GM19238 (cell line): ENCODE results near the gene ATP6V1A.
"Not testable (repeated sequence)": the region's sequence is repeated elsewhere in the genome, so short reads cannot be mapped to it uniquely, and the experiment has no call there.

Source experiments
- DNase-seq: peaks from one replicate; pipeline ENCODE4 v3.0.0; 2011; ENCODE audit warnings: low spot score; ENCODE audit not compliant: insufficient read length

The ATP6V1A gene

DNA sequence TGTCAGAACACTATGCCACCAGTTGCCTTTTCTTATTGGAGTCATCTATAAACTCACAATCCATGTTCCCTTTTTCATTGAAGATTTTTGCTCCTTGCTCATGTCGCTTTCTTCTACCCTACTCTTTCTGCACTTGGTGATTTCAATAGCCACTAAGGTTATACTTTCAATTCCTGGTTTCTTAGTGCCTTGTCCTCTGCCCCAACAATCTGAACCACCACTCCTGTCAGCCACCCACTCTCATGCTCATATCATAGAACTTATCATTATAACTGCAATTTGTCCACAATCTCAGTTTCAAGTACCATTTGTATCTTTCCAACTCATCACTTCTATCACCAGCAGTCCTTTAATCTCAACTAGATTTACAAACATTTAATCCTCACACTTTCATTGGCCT is 81.8 kb downstream of the ATP6V1A start:
- DNase-seq: no peak

DNA sequence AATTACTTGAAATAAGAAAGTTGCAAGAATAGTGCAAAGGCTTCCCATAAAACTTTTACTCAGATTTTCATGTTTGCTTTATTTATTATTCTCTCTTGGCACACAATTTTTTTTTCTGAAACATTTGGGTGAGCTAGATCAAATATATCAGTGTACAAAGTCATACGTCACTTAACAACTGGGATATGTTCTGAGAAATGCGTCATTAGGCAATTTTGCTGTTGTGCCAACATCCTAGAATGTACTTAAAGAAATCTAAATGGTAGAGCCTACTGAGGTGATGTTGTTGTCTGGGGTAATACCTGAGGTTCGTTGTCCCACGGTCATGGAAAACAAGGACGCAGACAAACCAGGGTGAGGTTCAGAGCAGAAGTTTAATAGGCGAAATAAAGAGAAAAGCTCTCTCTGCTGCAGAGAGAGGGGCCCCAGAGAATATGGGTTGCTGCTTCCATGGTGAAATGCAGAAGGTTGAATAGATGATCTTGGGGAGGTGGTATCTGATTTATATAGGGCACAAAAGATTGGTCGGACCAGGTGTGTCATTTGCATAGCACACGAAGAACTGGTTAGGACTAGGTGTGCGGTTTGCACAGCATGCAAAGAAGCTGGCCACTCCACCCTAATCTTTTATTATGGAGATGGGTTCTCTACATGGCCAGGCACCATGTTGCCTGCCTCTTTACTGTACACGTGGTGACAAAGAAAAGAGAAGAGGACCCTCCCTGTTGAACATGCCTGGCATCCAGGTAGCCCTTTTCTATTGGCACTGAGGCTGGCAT is 82.9 kb downstream of the ATP6V1A start:
- no peak for DNase-seq

- DNase-seq: no peak
Observed at GRCh38 chr3:113831103-113831355, 84.2 kb downstream of the ATP6V1A start.

DNA sequence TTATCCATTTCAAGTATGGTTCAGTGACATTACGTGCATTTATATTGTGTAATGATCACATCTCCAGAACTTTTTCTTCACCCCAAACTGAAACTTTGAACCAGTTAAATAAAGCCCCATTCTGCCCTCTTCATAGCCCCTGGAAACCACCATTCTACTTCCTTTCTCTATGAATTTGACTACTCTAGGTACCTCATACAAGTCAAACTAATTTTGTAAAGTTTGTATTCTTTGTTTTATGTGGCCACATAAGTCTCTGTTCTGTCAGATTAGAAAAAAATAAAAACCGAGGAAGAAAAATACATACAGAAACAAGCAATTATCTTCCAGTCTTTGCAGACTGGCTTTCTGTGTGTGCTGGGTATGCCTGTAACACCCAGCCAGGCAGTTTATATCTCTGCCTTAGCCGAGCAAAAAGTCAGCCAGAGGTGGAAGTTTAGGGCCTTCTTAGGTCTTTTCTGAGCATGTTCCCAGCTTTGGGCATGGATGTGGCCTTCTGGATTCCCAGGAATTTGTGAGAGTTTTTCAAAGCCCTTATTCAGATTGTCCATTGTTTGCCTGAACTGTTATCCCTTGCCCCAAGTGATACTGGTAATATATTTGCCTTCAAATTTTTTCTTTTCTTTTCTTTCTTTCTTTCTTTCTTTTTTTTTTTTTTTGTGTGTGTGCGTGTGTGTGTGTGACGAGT is 85.8 kb downstream of the ATP6V1A start:
- DNase-seq: no peak

GRCh38 chr3:113834983-113835382 is 88.1 kb downstream of the ATP6V1A start:
- DNase-seq: no peak

- DNase-seq: peak; percentile 74
Observed at GRCh38 chr3:113838631-113839209, 91.9 kb downstream of the ATP6V1A start, which contains the start of gene GRAMD1C. Gene GRAMD1C (plus strand): TSS chr3:113838788. CDS start chr3:113838910, 122 bp downstream.

DNA sequence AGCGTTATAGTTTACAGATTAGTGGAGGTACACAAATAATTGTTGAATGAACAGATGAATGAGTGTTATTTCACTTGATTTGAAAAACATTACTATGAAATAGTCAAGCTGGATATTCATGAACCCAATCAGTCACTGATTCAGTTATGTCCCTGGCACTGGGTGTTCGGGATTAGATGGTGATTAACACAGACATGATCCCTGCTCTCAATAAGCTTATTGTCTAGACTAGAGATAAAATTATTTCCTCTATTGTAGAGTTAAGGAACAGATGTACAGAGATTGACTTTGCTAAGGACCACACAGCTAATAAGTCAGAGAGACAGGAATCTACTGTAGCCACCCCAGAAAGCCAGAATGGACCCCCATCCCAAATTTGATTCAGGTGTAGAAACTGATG is 92.7 kb downstream of the ATP6V1A start:
- no peak for DNase-seq

DNA sequence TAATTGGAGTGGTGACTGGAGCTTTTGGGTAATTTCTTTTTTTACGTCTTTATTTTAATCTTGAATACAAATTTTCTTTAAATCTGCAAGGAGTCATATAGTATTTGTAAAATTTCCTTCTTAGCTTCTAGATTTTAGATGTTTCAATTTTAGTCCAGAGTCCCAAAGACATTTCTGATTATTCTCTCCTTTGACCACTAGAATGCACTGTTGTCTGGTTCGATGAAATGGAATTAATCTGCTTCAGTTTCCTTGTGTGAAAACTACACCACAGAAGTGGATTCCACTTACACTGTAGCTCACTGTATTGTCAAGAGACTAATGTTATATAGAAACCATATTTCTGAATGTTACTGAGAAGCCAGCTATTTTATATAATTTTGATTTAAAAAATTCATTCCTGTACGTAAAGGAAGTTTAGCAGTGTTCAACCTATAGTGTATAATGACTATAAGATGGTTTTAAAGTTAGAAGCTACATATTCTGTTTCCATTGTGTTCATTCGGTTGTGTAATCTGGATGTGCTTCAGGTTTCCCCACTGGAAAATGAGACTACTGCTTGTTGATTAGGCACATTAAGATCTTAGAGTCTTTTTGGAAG is 97.9 kb downstream of the ATP6V1A start:
- peak; percentile 11 for DNase-seq

DNA sequence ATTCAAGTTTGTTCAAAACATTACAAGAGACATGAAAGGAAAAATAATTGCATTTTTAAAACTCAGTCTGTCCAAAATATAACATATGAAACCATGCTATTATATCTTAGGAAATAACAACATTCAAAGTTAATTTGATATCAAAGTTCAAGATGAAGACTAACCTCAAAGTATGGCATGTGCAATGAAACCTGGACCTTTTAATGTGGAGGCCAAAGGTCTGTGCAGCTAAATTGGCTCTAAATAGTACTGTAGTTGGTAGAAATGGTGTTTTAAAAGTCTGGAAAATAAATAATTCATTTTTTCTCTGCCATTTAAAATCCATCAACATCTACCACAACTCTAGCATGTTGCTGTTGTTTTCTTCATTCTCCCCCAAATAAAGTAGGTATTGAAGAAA is 100.4 kb downstream of the ATP6V1A start:
- DNase-seq: no peak

GRCh38 chr3:113847664-113848461 is 101.0 kb downstream of the ATP6V1A start:
- no peak for DNase-seq

DNA sequence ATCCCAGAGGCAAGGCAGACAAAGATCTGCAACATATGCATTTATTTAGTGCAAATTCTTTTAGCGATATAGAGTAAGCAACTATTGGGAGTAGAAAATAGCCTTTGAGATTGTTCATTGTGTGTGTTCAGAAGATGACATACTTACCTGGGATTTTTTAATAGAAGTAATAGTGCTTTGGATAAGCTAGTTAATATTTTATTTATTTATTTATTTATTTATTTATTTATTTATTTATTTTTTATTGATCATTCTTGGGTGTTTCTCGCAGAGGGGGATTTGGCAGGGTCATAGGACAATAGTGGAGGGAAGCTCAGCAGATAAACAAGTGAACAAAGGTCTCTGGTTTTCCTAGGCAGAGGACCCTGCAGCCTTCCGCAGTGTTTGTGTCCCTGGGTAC is 102.2 kb downstream of the ATP6V1A start:
- not testable (repeated sequence) for DNase-seq

GRCh38 chr3:113849841-113850240 is 103.0 kb downstream of the ATP6V1A start:
- not testable (repeated sequence) for DNase-seq

- not testable (repeated sequence) for DNase-seq
Observed at GRCh38 chr3:113850391-113850790, 103.6 kb downstream of the ATP6V1A start.

- no peak for DNase-seq
Observed at GRCh38 chr3:113852506-113852905, 105.7 kb downstream of the ATP6V1A start.
